ENCODE data around the gene PPM1E.

GRCh38 chr17:59004338-59005111 is 248.9 kb downstream of the PPM1E start:
- TF ChIP-seq ELF4 (IDR thresholded peaks at IDR 0.05), result no peak
- TF ChIP-seq HDGF (IDR thresholded peaks at IDR 0.05; ENCODE audit: borderline replicate concordance), result no peak
- TF ChIP-seq TARDBP (IDR thresholded peaks at IDR 0.05), result no peak
- TF ChIP-seq SUZ12 (IDR thresholded peaks at IDR 0.05), result no peak
- no peak for TF ChIP-seq SP1 (IDR thresholded peaks at IDR 0.05)
- no peak for TF ChIP-seq NFRKB (IDR thresholded peaks at IDR 0.05)
- no peak for TF ChIP-seq ZNF384 (IDR thresholded peaks at IDR 0.05)
